ENCODE measurements around the gene TRIM69.

Gene TRIM69

GRCh38 chr15:44811337-44811736 lies 75.0 kb downstream of the TRIM69 start:
- DNase-seq: no peak

DNA sequence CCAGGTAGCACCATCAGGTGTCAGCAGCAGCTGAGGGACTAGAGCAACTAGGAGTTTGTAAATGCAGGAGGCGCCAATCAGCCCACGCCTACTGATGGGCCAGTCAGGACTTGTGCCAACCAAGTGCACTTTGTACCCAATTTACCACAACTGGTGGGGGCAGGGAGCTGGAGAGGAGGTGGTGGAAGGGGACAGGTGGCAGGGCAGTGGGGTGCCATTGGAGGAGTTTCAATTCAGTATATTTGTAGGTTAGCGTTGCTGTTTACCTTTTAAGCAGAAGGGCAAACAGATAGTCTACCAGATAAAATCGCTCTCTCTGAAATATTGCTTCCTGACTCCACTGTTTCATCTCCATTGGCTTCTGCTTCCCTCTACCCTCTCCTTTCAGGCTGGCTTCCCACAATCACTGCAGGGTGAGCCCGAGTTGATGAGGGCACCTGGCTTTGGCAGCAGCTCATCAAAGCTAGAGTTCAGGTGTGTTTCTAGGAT lies 75.7 kb downstream of the TRIM69 start:
- no peak for DNase-seq

GRCh38 chr15:44813231-44813630 lies 76.9 kb downstream of the TRIM69 start:
- DNase-seq: no peak
